ENCODE measurements around the gene PEX7. TPM values are rescaled to one million over a fixed set of nuclear protein-coding genes. Genes with fewer than 3 reads are reported as not detected.
A peak's percentile ranks its signal among the peaks of the same experiment; 100 is the strongest.

The PEX7 gene
- total RNA-seq, 1 donor from 2014 or later: 5.2 TPM

DNA sequence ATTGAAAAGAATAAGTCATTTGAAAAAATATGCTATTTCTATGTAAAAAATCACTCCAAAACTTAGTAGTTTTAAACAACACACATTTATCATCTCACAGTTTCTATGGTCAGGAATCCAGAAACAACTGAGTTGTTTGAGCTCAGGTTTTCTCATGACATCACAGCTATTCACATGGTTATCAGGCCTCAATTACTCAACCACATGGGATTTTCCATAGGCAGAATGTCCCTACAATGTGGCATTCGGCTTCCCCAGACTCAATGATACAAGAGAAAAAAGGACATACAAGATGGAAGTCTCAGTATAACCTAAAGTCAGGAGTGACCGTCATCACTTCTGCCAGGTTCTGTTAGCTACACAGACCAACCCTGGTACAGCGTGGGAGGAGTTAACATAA lies 96.3 kb downstream of the PEX7 start:
- no peak for DNase-seq (ENCODE audit: extremely low spot score, unreplicated experiment)
- Mint-ChIP-seq H3K36me3 (ENCODE audit: unreplicated experiment) (peaks cover 2% of the 10 kb centered on the region), H3K27ac (ENCODE audit: unreplicated experiment) (no peak overlapping the region), H3K9me3 (ENCODE audit: unreplicated experiment) (no peaks in the 10 kb centered on the region), H3K4me3 (ENCODE audit: unreplicated experiment) (no peak overlapping the region), H3K27me3 (ENCODE audit: unreplicated experiment) (peaks cover 20% of the 10 kb centered on the region), H3K4me1 (ENCODE audit: unreplicated experiment) (peaks cover 13% of the 10 kb centered on the region)
- TF ChIP-seq, protein P1, sequence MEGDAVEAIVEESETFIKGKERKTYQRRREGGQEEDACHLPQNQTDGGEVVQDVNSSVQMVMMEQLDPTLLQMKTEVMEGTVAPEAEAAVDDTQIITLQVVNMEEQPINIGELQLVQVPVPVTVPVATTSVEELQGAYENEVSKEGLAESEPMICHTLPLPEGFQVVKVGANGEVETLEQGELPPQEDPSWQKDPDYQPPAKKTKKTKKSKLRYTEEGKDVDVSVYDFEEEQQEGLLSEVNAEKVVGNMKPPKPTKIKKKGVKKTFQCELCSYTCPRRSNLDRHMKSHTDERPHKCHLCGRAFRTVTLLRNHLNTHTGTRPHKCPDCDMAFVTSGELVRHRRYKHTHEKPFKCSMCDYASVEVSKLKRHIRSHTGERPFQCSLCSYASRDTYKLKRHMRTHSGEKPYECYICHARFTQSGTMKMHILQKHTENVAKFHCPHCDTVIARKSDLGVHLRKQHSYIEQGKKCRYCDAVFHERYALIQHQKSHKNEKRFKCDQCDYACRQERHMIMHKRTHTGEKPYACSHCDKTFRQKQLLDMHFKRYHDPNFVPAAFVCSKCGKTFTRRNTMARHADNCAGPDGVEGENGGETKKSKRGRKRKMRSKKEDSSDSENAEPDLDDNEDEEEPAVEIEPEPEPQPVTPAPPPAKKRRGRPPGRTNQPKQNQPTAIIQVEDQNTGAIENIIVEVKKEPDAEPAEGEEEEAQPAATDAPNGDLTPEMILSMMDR (IDR thresholded peaks at IDR 0.05): no peak

DNA sequence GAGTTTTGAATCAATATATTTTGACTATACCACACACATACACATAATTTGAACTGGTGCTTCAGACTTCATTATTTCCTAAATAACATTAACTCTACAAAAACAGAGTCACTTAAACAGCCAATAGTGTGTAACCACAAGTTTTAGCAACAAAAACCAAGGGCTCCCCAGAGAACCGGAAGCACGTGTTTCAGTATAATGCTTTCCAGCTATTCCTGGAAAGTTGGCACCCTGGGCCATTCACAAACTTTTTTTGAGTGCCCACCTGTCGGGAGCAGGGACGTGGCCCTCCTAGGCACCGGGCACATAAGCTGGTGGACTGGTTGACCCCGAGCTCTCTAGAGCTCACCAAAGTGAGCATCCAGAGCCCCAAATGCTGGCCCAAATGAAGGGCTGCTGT lies 97.8 kb downstream of the PEX7 start:
- Mint-ChIP-seq H3K4me3 (ENCODE audit: unreplicated experiment) (peak overlapping the region; percentile 81), H3K36me3 (ENCODE audit: unreplicated experiment) (no peaks in the 10 kb centered on the region), H3K27me3 (ENCODE audit: unreplicated experiment) (peaks cover 30% of the 10 kb centered on the region), H3K27ac (ENCODE audit: unreplicated experiment) (no peak overlapping the region), H3K4me1 (ENCODE audit: unreplicated experiment) (peaks cover 13% of the 10 kb centered on the region), H3K9me3 (ENCODE audit: unreplicated experiment) (no peaks in the 10 kb centered on the region)
- TF ChIP-seq, protein P1 (IDR thresholded peaks at IDR 0.05): no peak
- DNase-seq (ENCODE audit: extremely low spot score, unreplicated experiment): no peak

GRCh38 chr6:136920671-136921380 lies 98.4 kb downstream of the PEX7 start:
- no peak for DNase-seq (ENCODE audit: extremely low spot score, unreplicated experiment)
- TF ChIP-seq, protein P1 (IDR thresholded peaks at IDR 0.05): no peak
- no peaks in the 10 kb centered on the region for H3K36me3 Mint-ChIP-seq (ENCODE audit: unreplicated experiment)
- peaks cover 30% of the 10 kb centered on the region for H3K27me3 Mint-ChIP-seq (ENCODE audit: unreplicated experiment)
- H3K4me3 Mint-ChIP-seq (ENCODE audit: unreplicated experiment): peak overlapping the region; percentile 81
- H3K27ac Mint-ChIP-seq (ENCODE audit: unreplicated experiment): no peak overlapping the region
- H3K4me1 Mint-ChIP-seq (ENCODE audit: unreplicated experiment): peaks cover 13% of the 10 kb centered on the region
- no peaks in the 10 kb centered on the region for H3K9me3 Mint-ChIP-seq (ENCODE audit: unreplicated experiment)

- H3K27ac Mint-ChIP-seq (ENCODE audit: unreplicated experiment): no peak overlapping the region
- H3K9me3 Mint-ChIP-seq (ENCODE audit: unreplicated experiment): no peaks in the 10 kb centered on the region
- peak; percentile 82 for DNase-seq (ENCODE audit: extremely low spot score, unreplicated experiment)
- H3K36me3 Mint-ChIP-seq (ENCODE audit: unreplicated experiment): no peaks in the 10 kb centered on the region
- TF ChIP-seq, protein P1 (IDR thresholded peaks at IDR 0.05): no peak
- peaks cover 30% of the 10 kb centered on the region for H3K27me3 Mint-ChIP-seq (ENCODE audit: unreplicated experiment)
- peak overlapping the region; percentile 81 for H3K4me3 Mint-ChIP-seq (ENCODE audit: unreplicated experiment)
- H3K4me1 Mint-ChIP-seq (ENCODE audit: unreplicated experiment): peaks cover 13% of the 10 kb centered on the region
These were observed 99.1 kb downstream of the PEX7 start for GRCh38 chr6:136921381-136921935.

GRCh38 chr6:136921936-136922684 lies 99.7 kb downstream of the PEX7 start, which contains the start of gene SLC35D3:
Gene SLC35D3 (plus strand): TSS chr6:136922301. CDS start chr6:136922429, 128 bp downstream.
- H3K4me3 Mint-ChIP-seq (ENCODE audit: unreplicated experiment): peak within 1 kb of the TSS; percentile 81
- TF ChIP-seq, protein P1 (IDR thresholded peaks at IDR 0.05): no peak
- DNase-seq (ENCODE audit: extremely low spot score, unreplicated experiment): no peak
- no peaks in the 10 kb centered on the region for H3K36me3 Mint-ChIP-seq (ENCODE audit: unreplicated experiment)
- H3K4me1 Mint-ChIP-seq (ENCODE audit: unreplicated experiment): peaks cover 13% of the 10 kb centered on the region
- H3K27ac Mint-ChIP-seq (ENCODE audit: unreplicated experiment): no peak within 1 kb of the TSS
- H3K9me3 Mint-ChIP-seq (ENCODE audit: unreplicated experiment): no peaks in the 10 kb centered on the region
- H3K27me3 Mint-ChIP-seq (ENCODE audit: unreplicated experiment): peaks cover 30% of the 10 kb centered on the region

Measured in osteocyte (in vitro differentiated cells).